ENCODE results near the gene ZNF775.

ZNF775 gene

DNA sequence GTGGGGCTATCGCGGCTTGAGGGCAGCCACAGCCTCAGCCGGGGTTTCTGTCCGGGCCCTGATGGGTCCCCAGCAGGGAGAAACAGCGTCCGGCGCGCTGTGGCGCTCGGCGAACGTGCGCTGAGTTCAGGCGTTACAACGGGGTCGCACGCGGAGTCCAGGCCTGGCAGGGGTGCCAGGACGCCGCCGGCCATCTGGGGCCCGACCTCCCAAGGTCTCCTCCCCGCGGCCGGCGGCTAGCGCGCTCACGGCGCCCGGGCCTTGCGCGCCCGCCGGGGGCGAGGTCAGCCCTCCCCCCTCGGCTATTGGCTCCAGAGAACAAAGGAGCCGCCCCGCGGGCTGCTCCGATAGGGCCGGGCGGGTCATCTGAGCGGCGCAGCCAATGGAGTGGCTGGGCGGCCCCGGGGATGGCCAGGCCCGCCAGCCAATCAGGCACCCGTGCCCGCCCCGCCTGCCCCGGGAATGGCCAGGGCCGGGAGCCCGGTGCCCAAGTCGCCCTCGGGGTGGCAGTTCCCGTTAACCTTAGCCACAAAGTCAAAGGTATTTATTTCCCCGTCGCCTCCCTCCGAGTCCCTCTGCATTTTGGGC lies at the start of gene ZNF775:
Gene ZNF775 (plus strand): TSS at position 478 of the 588 bp plus-strand sequence. CDS start 9,141 bp downstream, outside the sequence.
- DNase-seq, result peak; percentile 99

DNA sequence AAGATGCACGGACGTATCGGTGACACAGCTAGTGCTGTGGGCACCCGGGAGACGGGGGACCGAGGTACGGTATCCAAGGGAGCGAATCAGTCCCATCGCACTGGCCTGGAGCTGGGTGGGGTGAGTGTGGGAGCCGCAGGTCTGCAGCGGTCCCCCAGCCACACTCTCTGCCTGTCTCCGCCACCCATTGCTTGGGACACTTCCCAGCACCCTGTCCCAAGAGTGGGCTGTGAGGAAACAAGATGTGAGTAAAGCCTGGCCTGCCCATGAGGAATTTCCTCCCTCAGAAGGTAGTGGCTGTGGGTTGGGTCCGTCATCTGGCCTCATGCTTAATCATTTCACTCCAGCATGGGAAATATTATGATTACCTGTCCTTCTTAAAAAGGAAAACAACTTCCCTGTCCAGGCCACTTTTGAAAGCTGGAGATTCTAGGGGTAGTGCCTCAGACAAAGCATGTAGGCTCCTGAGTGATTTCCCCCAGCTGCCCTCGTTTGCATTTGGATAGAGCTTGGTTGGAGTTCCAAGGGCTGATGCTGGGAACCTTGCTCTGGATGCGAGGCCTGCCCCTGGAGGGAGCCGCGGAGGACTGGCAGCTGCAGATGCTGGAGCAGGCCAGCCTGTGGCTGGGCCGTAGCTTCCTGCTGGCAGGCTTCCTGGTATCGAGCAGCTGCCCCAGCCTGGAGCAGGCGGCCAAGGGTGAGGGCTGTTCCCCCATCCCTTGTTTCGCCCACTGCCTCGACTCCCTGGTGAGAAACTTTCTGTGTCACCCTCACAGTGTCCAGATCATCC lies 49.6 kb upstream of the ZNF775 start:
- DNase-seq, result no peak

DNA sequence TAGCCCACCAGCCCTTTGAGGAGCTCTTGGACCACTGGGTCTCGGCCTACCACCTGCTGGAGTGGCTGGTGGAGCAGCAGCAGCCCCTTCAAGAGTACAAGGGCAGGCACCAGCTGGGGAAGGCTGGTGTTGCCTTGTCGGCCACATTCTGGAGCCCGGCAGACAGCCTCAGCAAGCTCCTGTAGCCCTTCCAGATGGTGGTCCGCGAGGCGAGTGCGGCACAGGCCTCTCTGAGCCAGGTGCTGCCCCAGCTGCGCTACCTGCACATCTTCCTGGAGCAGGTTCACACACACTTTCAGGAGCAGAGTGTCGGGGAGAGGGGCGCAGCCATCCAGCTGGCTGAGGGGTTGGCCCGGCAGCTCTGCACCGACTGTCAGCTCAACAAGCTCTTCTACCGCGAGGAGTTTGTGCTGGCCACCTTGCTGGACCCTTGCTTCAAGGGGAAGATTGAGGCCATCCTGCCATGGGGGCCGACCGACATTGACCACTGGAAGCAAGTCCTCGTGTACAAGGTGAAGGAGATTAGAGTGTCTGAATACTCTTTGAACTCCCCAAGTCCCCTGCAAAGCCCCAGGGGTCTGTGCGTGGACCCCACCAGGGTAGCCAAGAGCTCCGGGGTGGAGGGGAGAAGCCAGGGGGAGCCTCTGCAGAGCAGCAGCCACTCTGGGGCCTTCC lies 48.8 kb upstream of the ZNF775 start:
- DNase-seq, result no peak

DNA sequence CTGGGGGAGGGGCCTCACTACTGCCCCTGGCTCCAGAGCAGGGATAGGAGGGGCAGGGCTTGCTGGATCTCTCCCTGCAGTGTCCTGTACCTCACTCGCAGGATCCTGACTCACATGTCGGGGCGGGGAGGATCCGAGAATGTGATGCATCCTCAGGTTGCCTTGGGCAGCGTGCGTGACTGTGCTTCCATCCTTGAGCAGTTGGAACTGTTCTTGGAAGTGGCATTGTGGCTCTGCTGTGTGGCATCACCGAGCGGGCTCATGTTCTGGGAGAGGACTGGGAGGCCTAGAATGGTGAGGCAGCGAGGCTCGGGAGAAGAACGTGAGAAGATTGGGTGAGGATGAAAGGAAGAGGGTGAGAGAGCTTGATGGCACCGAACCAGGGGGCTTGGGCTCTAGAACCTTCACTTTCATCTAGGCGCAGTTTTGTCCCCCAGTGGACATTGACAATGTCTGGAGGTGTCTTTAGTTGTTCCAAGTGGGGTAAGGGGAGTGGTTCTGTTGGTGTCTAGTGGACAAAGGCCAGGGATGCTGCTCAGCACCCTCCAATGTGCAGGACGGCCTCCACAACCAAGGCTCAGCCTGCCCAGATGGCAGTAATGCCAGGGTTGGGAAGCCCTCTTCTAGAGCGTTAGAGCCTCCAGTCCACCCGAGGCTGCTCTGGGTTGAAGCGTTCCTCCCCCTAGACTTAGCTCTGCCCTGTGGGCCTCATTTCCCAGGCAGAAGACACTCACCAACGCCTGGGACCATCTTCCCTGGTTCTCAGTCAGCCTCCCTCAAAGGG lies 46.1 kb upstream of the ZNF775 start:
- DNase-seq, result no peak

DNA sequence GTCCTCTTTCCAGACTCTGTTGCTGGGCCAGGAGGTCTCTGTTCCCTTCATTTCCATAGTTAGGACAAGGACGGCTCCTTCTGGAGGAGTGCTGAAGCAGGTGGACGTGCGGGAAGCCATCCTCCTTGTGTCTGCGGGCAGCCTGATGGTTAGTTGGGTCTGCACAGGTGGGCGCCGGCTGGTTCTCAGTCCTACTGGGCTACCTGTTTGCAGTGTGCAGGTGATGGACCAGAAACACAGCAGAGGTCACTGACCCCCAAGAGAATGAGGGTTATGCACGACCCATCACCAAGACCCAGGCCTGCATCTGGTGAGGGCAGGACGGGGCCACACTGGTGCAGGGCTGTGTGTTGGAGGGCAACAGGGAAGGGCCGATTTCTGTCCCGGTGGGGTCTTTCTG lies 45.5 kb upstream of the ZNF775 start:
- DNase-seq, result no peak

DNA sequence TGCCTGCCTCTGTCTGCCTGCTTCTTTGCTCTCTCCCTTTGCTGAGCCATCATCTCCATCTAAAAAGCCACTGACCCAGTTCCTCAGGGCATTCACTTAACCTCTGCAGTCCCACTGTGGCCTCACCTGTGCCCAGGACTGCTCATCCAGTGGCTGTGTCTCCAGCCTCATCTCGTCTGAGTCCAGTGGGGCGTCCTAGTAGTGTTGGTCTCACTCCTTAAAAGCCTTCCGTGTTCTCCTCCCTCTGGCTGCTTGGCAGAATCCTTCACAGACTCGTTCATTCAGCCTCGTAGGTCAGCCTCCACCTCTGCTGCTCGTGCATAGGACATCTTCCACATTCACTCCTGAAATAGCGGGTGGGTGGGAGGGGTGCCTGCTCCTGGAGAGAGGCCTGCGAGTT lies 45.0 kb upstream of the ZNF775 start:
- no peak for DNase-seq

DNA sequence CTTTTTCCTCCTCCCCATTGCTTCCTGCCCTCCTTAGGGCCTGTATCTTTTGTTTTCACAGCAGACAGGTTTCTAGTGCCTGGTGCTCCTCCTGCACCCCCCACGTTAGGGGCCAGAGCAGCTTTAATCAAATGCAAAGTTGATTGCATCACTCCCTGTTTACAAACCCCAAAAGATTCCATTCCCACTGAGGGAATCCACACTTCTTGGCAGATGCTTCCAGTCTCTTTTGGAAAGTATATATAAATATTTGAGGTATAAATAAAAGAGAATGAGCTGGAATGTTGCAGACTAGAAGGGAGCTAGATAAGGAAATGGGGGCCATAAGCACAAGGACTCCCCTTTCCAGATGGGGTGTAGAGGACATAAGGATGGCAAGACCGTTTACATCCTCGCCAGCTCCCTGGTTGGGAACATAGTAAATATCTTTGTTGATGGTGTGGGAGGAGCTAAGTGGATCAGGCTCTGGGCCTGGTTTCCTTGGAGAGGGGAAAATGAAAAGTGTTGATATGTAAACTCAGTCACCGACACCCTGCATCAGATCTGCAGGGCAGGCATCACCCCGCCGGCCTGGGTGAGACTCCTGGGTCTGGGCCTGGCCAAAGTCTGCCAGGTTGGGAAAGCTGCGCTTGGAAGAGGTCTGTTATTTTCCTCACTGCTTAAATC lies 43.9 kb upstream of the ZNF775 start:
- DNase-seq, result no peak

DNA sequence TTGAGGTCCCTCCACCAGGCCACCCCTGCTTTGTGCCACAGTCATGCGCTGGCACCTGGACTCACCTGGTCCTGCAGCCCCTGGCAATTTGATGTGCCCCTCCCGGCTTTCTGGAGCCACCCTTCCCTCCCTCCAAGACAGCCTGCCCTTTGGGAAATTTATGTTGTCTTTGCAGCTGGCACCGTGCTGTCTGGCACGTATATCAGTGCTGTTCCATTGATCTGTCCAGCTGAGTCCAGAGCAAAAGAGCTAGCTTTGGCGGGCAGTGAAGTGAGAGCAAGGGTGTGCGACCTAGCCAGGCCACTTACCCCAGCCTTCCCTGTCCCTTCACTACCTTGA lies 43.4 kb upstream of the ZNF775 start:
- DNase-seq, result no peak

DNA sequence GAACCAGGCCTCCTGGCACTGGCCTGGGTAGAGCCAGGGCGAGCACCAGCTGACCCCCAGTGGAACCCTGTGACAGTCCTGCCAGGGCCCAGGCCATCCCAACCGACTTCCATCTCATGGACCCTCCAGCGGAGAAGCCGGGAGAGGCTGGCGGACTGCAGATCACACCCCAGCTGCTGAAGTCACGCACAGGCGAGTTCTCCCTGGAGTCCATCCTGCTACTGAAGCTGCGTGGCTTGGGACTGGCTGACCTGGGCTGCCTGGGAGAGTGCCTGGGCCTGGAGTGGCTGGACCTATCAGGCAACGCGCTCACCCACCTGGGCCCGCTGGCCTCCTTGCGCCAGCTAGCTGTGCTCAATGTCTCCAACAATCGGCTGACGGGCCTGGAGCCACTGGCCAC lies 42.4 kb upstream of the ZNF775 start:
- DNase-seq, result no peak

DNA sequence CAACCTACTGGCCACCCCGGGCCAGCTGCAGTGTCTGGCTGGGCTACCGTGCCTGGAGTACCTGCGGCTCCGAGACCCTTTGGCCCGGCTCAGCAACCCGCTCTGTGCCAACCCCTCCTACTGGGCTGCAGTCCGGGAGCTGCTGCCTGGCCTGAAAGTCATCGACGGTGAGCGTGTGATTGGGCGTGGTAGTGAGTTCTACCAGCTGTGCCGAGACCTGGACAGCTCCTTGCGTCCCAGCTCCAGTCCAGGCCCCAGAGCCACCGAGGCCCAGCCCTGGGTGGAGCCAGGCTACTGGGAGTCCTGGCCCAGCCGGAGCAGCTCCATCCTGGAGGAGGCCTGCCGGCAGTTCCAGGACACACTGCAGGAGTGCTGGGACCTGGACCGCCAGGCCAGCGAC lies 42.0 kb upstream of the ZNF775 start:
- no peak for DNase-seq

DNA sequence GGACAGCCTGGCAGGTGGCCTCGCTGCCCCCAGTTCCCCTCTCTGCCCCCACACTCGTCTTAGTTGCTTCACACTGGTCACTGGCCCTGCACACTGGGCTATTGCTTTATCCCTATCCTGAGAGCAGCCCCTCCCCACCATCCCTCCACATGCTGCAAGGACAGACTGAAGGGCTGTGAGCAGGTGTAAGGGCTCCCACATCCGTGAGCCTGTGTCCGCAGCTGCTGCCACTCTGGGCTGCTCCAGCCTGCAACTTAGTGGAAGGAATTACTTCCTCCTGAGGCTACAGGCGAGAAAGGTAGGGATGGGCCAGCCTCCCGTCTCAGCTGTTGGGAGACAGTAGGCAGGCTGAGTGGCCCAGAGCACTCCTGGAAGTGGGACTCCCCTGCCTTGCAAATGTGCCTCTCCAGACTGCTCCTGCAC lies 41.5 kb upstream of the ZNF775 start:
- no peak for DNase-seq

DNA sequence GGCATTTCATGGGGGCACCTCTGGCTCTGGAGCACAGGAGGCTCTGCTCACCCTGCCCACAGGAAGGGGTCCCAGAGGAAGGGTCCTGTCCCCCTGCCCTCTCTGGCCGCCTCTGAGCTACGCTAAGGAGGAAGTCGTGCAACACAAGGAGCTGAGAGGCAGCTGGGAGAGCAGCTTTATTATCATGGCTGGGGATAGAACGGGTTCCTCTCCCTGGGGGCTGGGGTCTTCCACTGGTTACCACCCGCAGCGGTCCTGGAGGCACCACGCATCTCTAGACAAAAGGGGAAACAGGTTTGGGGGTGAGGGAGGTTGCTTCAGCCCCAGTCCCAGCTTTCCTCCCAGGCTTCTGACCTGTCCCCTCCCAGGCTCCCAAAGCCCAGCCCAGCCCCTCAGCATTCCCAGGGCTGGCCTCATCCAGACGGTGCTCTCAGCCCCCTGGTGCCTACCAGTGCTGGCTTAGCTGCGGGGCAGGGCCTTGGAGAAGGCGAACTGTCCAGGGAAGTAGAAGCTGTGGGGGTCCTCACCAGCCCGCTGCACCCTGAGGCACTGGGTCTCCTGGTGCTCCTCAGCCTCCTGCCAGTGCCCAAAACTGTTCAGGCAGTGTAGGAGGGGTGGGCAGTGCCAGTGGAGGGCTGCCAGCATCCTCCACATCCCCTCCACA lies 40.8 kb upstream of the ZNF775 start:
- no peak for DNase-seq

DNA sequence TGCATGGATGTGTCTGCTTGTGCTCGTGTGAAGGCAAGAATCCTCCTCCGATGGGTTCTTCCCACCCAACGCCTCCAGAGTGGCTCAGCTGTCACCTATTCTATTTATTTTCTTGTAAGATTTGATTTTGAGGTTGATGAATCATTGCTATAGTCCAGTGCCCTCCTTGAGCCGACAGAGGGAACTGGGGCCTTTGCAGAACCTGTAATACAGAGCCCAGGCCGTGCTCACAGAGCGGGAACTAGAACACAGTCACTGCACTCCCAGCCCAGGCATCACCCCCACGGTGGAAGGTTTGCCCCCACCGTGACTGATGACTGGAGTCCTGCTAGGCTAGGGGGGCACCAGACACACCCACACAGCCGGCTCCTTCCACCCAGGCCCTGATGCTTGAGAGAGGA lies 39.7 kb upstream of the ZNF775 start:
- no peak for DNase-seq

DNA sequence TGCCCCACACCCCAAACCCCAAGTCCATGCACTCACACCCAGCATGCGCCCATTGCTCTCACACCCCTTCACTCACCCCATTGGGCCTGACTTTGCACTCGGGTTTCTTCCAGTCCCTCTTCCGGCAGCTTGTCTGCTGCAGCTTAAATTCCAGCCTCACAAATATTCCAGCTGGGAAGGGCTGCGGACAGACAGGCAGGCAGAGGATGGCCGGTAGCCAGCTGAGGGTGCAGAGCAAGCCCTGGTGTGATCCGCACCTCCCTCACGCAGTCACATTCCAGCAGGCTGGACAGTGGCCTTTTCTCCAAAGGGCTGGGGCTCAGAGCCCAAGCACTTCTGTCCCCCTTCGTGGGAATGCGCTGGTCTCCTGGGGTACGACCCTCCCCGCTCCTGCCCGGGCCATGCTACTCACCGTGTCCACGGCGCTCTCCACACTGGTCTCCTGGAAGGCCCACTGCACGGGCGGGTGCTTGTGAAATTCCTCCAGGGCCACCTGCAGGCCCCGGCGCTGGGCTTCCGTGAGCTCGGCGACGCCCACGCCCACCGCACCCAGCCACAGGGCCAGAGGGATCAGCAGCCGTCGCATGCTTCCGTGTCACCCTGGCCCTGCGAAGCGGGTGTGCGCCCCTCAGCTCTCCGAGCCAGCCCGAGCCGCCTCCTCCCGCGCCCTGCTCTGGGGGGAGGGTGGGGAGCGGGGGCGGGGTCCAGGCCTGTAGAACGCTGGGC lies 38.9 kb upstream of the ZNF775 start:
- DNase-seq, result no peak

DNA sequence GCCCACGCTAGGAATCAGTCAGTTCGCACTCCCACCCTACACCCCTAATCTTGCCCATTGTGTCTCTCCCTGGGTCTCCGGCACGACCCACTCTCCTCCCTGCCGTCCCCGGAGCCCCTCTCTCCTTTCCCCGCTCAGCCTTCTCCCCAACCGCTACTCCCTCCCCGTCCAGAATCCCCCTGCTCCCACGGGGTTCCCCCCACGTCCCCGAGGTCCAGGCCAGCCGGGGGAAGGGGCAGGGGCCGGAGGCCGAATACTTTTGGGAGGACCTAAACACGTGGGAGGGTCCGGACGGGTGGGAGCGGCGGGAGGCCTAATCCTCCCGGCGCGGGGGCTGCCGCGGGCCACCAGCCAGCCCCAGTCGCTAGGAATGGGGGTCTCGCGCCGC lies 38.3 kb upstream of the ZNF775 start:
- DNase-seq, result no peak

DNA sequence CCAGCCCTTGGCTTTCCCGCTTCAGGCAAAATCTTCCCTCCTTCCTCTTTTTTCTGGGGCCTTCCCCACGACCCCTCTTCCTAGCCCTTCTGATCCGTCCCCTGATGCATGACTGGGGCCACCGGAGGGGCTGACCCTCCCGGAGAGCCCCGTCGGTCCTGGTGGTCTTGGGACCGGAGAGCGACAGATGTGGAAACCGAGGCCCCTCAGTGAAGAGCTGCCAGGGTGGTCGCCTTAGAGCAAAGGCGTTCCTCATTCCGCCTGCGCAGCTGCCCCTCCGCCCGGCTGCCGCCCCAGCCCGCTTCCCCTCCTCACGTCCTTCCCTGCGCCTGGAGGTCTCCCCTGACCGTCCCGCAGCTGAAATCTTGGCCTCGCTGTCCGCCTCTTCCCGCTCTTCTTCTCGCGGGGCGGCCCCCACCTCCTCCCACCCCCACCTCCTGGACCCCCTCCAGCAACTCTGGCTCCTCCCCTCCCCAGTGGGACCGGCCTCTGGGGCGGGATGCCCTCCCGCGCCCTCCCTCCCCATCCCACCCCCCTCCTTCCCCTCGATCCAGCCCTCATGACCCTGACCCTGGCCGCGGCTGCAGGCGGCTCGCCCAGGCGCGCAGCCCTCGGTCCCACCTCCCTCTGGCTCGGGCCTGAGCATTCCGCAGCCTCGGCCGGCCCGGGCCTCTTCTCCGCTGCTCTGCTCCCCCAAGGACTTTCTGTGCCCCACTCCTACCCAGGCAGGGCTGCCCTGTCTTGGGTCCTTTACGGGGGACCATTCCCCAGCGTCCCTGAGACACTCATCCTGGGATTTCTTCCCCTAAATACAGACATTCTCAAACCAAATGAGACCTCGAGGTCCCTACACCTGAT lies 37.6 kb upstream of the ZNF775 start, which contains the start of gene RARRES2:
Gene RARRES2 (minus strand): TSS at position 367 of the 858 bp plus-strand sequence. CDS start 1,020 bp downstream, outside the sequence.
- DNase-seq, result no peak

DNA sequence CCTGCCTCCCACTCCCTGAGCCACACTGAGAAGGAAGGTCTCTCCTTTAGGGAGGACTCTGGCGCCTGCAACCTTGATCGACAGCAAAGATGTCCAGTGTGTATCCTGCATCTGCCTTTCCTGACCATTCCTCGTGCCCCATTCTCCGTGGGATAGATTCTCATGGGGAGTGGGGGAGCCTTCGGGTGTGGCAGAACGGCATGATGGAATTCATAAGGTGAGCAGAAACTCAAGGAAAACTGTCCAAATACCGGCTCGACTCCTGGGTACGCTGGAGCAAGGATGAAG lies 37.1 kb upstream of the ZNF775 start:
- DNase-seq, result no peak

DNA sequence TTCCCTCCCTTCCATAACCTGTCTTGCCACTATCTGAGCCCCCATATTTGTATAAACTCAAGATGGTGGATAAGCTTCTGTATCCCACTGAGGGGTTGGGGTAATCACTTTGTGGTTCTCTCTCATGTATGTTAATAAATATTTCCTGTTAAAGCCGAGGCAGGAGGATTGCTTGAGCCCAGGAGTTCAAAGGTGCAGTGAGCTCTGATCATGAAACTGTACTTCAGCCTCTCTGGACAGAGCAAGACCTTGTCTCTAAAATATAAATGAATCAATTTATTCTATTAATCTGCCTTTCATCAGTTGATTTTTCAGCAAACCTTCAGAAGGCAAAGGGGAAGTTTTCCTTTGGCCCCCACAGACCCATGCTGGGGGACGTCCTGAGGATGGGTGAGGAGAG lies 35.9 kb upstream of the ZNF775 start:
- DNase-seq, result no peak

DNA sequence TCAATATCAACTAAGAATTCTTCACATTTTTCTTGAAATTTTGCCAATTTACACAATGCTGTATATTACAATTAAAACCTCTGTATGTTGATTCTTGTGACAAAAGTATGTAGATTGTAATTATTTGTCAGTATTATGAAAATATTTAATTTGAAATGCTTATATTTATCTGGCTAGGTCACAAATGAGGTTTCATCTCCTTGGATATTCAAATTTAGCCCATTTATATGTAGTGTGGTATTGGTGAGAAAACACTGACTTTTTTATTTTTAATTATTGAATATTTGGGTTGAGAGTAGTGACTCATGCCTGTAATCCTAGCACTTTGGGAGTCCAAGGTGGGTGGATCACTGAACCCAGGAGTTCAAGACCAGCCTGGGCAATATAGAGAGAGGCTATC lies 34.8 kb upstream of the ZNF775 start:
- DNase-seq, result no peak

DNA sequence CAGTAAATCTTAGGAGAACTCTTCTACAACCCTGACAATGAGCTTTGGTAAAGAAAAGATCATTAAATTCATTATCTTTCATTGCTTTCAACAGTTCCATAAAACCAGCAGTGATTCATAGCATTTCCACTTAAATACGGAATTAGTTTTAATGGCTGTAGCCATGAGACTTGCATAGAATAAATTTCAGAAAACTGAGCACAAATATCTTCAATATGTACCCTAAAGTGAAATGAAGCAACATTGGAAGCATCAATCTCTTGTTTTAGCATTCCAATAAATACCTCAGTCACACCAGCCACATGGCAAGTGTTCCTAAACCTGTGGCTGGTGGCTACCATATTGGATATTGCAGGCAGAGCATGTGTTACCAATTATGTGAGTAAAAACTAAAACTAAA lies 34.1 kb upstream of the ZNF775 start:
- DNase-seq, result no peak

DNA sequence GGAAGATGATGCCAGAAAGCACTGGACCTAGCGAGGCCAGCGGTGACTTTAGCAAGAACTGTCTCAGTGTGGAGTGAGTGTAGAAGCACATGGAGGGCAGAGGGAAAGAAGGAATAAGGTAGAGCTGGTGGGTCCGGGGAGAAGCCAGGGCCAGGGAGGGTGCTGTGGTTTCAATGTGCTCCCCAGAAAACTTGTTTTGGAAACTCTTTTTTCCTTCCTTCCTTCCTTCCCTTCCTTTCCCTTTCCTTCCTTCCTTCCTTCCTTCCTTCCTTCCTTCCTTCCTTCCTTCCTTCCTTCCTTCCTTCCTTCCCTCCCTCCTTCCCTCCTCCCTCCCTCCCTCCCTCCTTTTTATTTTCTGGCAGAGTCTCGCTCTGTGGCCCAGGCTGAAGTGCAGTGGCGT lies 32.2 kb upstream of the ZNF775 start:
- no peak for DNase-seq

Measured in NCI-H69 (cell line).